C4-2B (cell line): ENCODE results near the gene JAKMIP1.
A peak's percentile ranks its signal among the peaks of the same experiment; 100 is the strongest.

Experiments
- H3K27ac ChIP-seq: fragments of 450-650 bp; 2 replicates; pipeline ENCODE4 v1.5.1; 2017
- CTCF ChIP-seq: fragments of 450-650 bp; conservative IDR thresholded peaks from 2 replicates; pipeline ENCODE4 v1.5.1; 2017; ENCODE audit warnings: mild to moderate bottlenecking
- ZFX ChIP-seq: fragments of 450-650 bp; IDR thresholded peaks from 2 replicates; pipeline ENCODE4 v1.6.1; 2017

Gene JAKMIP1

GRCh38 chr4:6041800-6042199 lies 158.5 kb downstream of the JAKMIP1 start:
- no peak for TF ChIP-seq CTCF
- no peak for TF ChIP-seq ZFX
- no peak overlapping the region for H3K27ac ChIP-seq

GRCh38 chr4:6038711-6039110 lies 161.6 kb downstream of the JAKMIP1 start:
- no peak for TF ChIP-seq ZFX
- TF ChIP-seq CTCF: no peak
- no peak overlapping the region for H3K27ac ChIP-seq

GRCh38 chr4:6035786-6036185 lies 164.6 kb downstream of the JAKMIP1 start:
- no peak overlapping the region for H3K27ac ChIP-seq
- no peak for TF ChIP-seq CTCF
- TF ChIP-seq ZFX: no peak

GRCh38 chr4:6033381-6033780 lies 167.0 kb downstream of the JAKMIP1 start:
- TF ChIP-seq ZFX (no peak), CTCF (no peak)
- H3K27ac ChIP-seq: peak overlapping the region; percentile 48

GRCh38 chr4:6032249-6033244 lies 167.8 kb downstream of the JAKMIP1 start:
- H3K27ac ChIP-seq: peak overlapping the region; percentile 48
- TF ChIP-seq ZFX (no peak), CTCF (no peak)

GRCh38 chr4:6031846-6032245 lies 168.5 kb downstream of the JAKMIP1 start:
- H3K27ac ChIP-seq: peak overlapping the region; percentile 48
- TF ChIP-seq ZFX (no peak), CTCF (no peak)

GRCh38 chr4:6030679-6031078 lies 169.7 kb downstream of the JAKMIP1 start:
- TF ChIP-seq ZFX (no peak), CTCF (no peak)
- no peak overlapping the region for H3K27ac ChIP-seq
